Sigmoid colon (tissue), 7 donors: ENCODE data around the gene B3GALNT2. TPM values are rescaled to one million over a fixed set of nuclear protein-coding genes. Genes with fewer than 3 reads are reported as not detected.

Experiments used
- DNase-seq: peaks from one replicate; pipeline ENCODE4 v3.0.0-alpha.2; 2019
- H3K27ac ChIP-seq, 4 donors: fragments of 200-600 bp; sonication (generic); one replicate each; pipeline ENCODE4 v1.5.1; 2016 to 2019; ENCODE audit warnings: mild to moderate bottlenecking in 1 of 4
- H3K27me3 ChIP-seq, 3 donors: fragments of 200-600 bp; sonication (generic); one replicate each; pipeline ENCODE4 v1.5.1; 2019; ENCODE audit warnings: mild to moderate bottlenecking in 1 of 3
- H3K36me3 ChIP-seq, 4 donors: fragments of 200-600 bp; sonication (generic); one replicate each; pipeline ENCODE4 v1.5.1; 2016 to 2019
- H3K4me1 ChIP-seq, 4 donors: fragments of 200-600 bp; sonication (generic); one replicate each; pipeline ENCODE4 v1.5.1; 2017 to 2019
- H3K4me3 ChIP-seq, 4 donors: fragments of 200-600 bp; sonication (generic); one replicate each; pipeline ENCODE4 v1.5.1; 2017 to 2019; ENCODE audit warnings: mild to moderate bottlenecking in 2 of 4, moderate library complexity in 1 of 4
- H3K9me3 ChIP-seq, 4 donors: fragments of 200-600 bp in 3 of 4; sonication (generic) in 3 of 4; one replicate each; pipeline versions ENCODE4 v1.5.1 to v1.6.1; 2013 to 2019
- EP300 ChIP-seq, 4 donors: sonication (generic); formaldehyde crosslinking; IDR thresholded peaks; one replicate each; pipeline ENCODE4 v1.6.1; 2017; ENCODE audit warnings: antibody characterized with exemption in 4 of 4
- POLR2A ChIP-seq, 2 donors: fragments of 450-650 bp; IDR thresholded peaks; one replicate each; pipeline ENCODE4 v1.6.1; 2016; ENCODE audit warnings: antibody characterized with exemption in 2 of 2, mild to moderate bottlenecking in 2 of 2, moderate library complexity in 2 of 2
- POLR2AphosphoS5 ChIP-seq, 4 donors: sonication (generic); formaldehyde crosslinking; IDR thresholded peaks; one replicate each; pipeline ENCODE4 v1.6.1; 2017; ENCODE audit warnings: antibody characterized with exemption in 4 of 4
- WGBS, 2 donors: extraction: QIAGEN DNeasy Blood & Tissue Kit; methylation state at CpG; one replicate each; pipeline ENCODE4 v1.1.7; 2013; 5-methylcytosine and 5-hydroxymethylcytosine counted together
- intact Hi-C: fragments of 100-400 bp; cut with DNase I; formaldehyde crosslinking; loops from one replicate; pipeline ENCODE4 v1.15.1; 2023
- polyA plus RNA-seq, 3 donors: library from polyadenylated mRNA; stranded (reverse); fragments of 200-250 nt; gene quantifications; one replicate each; pipeline ENCODE4 v1.2.3, GENCODE V29; 2013
- total RNA-seq, 4 donors: library from RNA; depleted of rRNA; stranded (reverse); fragments of >200 nt; gene quantifications; one replicate each; pipeline ENCODE4 v1.1.0, GENCODE V29; 2016
- TF ChIP-seq, protein P1 (sequence below), 4 experiments: fragments of 450-650 bp in 3 of 4; fragments of 200-600 bp in 1 of 4; IDR thresholded peaks; one replicate each; pipeline ENCODE4 v1.5.1; 2016 to 2019; ENCODE audit warnings: antibody characterized with exemption in 4 of 4, mild to moderate bottlenecking in 3 of 4, moderate library complexity in 2 of 4
- donor health status: healthy with polysubstance abuse.
- donor health status: Bipolar disorder and iron deficiency.
- donor health status: healthy.

Gene B3GALNT2
- total and polyA plus RNA-seq, 7 donors = 1.8 to 58.7 (median 38.5) TPM

DNA sequence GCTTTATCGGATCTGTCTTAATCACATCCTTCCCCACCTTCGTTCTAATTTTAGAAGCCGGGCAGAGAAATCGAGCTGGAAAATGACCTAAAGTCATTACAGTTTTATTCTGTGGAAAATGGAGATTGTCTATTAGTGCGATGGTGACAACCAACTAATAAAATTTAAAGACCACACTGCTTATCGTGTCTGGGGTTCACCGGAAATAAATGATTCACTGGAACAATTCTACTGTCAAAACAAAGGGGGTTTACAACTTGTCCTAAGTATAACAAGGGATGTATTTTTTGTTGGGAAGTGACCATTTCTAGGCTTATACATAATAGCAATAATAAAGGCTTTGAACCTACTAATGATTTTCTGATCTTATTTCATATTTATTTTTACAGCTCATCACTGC is 55.6 kb downstream of the B3GALNT2 start:
- DNase-seq = no peak
- Histone ChIP-seq H3K27me3 (no peaks in the 10 kb centered on the region), H3K4me1 (no peaks in the 10 kb centered on the region), H3K9me3 (no peaks in the 10 kb centered on the region), H3K27ac (no peak overlapping the region), H3K4me3 (no peak overlapping the region), H3K36me3 (peaks cover 20 to 96% (median 43%) of the 10 kb centered on the region in 4 donors)
- intact Hi-C loops = no loop called here
- TF ChIP-seq, protein P1, sequence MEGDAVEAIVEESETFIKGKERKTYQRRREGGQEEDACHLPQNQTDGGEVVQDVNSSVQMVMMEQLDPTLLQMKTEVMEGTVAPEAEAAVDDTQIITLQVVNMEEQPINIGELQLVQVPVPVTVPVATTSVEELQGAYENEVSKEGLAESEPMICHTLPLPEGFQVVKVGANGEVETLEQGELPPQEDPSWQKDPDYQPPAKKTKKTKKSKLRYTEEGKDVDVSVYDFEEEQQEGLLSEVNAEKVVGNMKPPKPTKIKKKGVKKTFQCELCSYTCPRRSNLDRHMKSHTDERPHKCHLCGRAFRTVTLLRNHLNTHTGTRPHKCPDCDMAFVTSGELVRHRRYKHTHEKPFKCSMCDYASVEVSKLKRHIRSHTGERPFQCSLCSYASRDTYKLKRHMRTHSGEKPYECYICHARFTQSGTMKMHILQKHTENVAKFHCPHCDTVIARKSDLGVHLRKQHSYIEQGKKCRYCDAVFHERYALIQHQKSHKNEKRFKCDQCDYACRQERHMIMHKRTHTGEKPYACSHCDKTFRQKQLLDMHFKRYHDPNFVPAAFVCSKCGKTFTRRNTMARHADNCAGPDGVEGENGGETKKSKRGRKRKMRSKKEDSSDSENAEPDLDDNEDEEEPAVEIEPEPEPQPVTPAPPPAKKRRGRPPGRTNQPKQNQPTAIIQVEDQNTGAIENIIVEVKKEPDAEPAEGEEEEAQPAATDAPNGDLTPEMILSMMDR (IDR thresholded peaks at IDR 0.05) = no peak
- TF ChIP-seq POLR2A (IDR thresholded peaks at IDR 0.05) = no peak
- TF ChIP-seq POLR2AphosphoS5 (IDR thresholded peaks at IDR 0.05) = no peak
- TF ChIP-seq EP300 (IDR thresholded peaks at IDR 0.05) = no peak
- WGBS, 2 donors = 92 to 93% methylated on average over 7 of the region's 7 CpGs

DNA sequence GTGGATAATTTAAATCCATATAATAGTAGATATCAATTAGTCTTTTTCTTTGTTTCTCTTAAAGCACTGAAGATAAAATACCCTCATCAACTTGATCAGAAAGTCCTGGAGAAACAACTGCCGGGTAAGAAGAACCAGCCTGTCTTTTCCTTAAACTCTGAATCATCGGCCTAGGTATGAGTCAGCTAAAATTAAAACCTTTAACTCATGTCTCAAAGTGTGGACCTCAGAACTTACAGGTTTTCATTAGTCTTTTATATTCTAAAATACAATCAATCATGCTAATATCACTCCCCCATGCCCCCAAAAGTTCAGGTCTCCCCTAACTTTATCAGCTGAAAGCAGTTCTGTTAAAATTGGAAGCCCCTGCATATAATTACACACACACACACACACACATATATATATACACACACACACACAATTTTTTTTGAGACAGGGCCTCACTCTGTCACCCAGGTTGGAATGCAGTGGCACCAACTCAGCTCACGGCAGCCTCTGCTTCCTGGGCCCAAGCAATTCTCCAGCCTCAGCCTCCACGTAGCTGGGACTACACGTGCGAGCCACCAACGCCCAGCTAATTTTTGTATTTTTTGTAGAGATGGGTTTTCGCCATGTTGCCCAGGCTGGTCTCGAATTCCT is 61.3 kb downstream of the B3GALNT2 start:
- Histone ChIP-seq H3K27me3 (no peaks in the 10 kb centered on the region), H3K4me3 (no peak overlapping the region), H3K9me3 (no peaks in the 10 kb centered on the region), H3K4me1 (no peaks in the 10 kb centered on the region), H3K27ac (peak overlapping the region in 1 of 4 donors; percentile 18), H3K36me3 (peaks cover 16 to 96% (median 42%) of the 10 kb centered on the region in 4 donors)
- TF ChIP-seq POLR2A (IDR thresholded peaks at IDR 0.05) (no peak), EP300 (IDR thresholded peaks at IDR 0.05) (no peak), POLR2AphosphoS5 (IDR thresholded peaks at IDR 0.05) (no peak)
- TF ChIP-seq, protein P1 (IDR thresholded peaks at IDR 0.05) = no peak
- 93 to 95% methylated on average over 9 of the region's 9 CpGs for WGBS, 2 donors
- no peak for DNase-seq
- intact Hi-C loops = no loop called here

DNA sequence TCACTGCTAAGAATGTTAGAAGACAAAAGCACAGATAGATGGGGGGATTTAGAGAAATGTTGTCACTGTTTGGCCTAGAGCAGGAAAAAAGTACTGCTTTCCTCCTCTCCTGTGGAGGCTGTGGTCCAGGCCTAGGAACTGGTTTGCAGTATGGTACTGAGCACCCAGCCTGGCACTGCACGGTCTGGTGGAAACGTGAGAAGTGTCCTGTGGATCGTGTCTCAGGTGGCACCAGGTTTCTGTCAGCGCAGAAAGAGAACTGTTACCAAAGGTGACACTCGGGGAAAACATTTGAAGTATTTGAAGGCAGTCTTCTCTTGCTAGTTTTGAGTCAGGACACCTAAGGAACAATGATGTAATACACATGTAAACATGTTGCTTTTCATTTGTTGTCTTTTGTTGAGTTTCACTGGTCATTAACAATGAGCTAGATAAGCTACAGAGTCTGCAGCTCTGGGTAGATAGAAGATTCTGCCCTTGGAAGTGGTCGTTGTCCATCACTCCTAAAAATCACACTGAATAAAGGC is 63.0 kb downstream of the B3GALNT2 start:
- TF ChIP-seq, protein P1 (IDR thresholded peaks at IDR 0.05) = no peak
- TF ChIP-seq POLR2AphosphoS5 (IDR thresholded peaks at IDR 0.05) (no peak), POLR2A (IDR thresholded peaks at IDR 0.05) (no peak), EP300 (IDR thresholded peaks at IDR 0.05) (no peak)
- H3K4me1 ChIP-seq = no peaks in the 10 kb centered on the region
- peaks cover 20 to 99% (median 45%) of the 10 kb centered on the region in 4 donors for H3K36me3 ChIP-seq
- H3K4me3 ChIP-seq = no peak overlapping the region
- H3K27me3 ChIP-seq = no peaks in the 10 kb centered on the region
- 89 to 94% methylated on average over 6 of the region's 6 CpGs for WGBS, 2 donors
- H3K27ac ChIP-seq = no peak overlapping the region
- no peak for DNase-seq
- H3K9me3 ChIP-seq = no peaks in the 10 kb centered on the region
- intact Hi-C loops = no loop called here

DNA sequence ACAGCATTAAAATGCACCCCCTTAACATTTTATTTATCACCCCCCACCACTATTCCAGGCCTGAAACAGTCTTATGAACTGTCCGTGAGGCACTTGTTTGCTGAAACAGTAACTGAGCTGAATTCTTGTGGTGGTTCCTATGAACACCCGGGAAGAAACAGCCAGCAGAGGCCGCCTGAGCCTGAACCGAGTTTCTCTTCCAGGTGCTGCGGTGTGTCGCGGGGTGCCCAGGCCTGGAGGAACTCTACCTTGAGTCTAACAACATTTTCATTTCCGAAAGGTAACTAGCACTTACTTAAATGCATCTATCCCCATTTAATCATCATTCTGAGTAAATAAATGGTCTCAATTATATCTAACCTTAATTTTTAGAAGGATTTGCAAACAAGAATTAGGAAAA is 70.3 kb downstream of the B3GALNT2 start:
- Histone ChIP-seq H3K9me3 (no peaks in the 10 kb centered on the region), H3K27me3 (no peaks in the 10 kb centered on the region), H3K4me3 (no peak overlapping the region), H3K36me3 (peaks cover 8 to 67% (median 22%) of the 10 kb centered on the region in 4 donors), H3K4me1 (peaks cover 0 to 5% (median 0%) of the 10 kb centered on the region in 4 donors), H3K27ac (no peak overlapping the region)
- intact Hi-C loops = no loop called here
- DNase-seq = no peak
- WGBS, 2 donors = 92 to 94% methylated on average over 8 of the region's 8 CpGs
- TF ChIP-seq POLR2AphosphoS5 (IDR thresholded peaks at IDR 0.05) (no peak), EP300 (IDR thresholded peaks at IDR 0.05) (no peak), POLR2A (IDR thresholded peaks at IDR 0.05) (no peak)
- TF ChIP-seq, protein P1 (IDR thresholded peaks at IDR 0.05) = no peak
